ENCODE data around the gene ARAP2.
"Not testable (repeated sequence)": the region's sequence is repeated elsewhere in the genome, so short reads cannot be mapped to it uniquely, and the experiment has no call there.

Gene ARAP2

GRCh38 chr4:36183232-36183631, 61.1 kb downstream of the ARAP2 start:
- no peak for DNase-seq

- DNase-seq = not testable (repeated sequence)
Observed at GRCh38 chr4:36182315-36182714, 62.0 kb downstream of the ARAP2 start.

- no peak for DNase-seq
Observed at GRCh38 chr4:36180206-36180605, 64.1 kb downstream of the ARAP2 start.

GRCh38 chr4:36178484-36178883, 65.8 kb downstream of the ARAP2 start:
- DNase-seq = no peak

- DNase-seq = no peak
Observed at GRCh38 chr4:36177946-36178345, 66.4 kb downstream of the ARAP2 start.

GRCh38 chr4:36174570-36174969, 69.7 kb downstream of the ARAP2 start:
- no peak for DNase-seq

GRCh38 chr4:36173905-36174304, 70.4 kb downstream of the ARAP2 start:
- DNase-seq = no peak

- no peak for DNase-seq
Observed at GRCh38 chr4:36172656-36173055, 71.7 kb downstream of the ARAP2 start.

GRCh38 chr4:36168127-36168878, 76.0 kb downstream of the ARAP2 start:
- DNase-seq = no peak

GRCh38 chr4:36165631-36166005, 78.7 kb downstream of the ARAP2 start:
- DNase-seq = no peak

GRCh38 chr4:36164900-36165630, 79.2 kb downstream of the ARAP2 start:
- DNase-seq = no peak

GRCh38 chr4:36163198-36163597, 81.1 kb downstream of the ARAP2 start:
- DNase-seq = no peak

GRCh38 chr4:36159208-36159607, 85.1 kb downstream of the ARAP2 start:
- no peak for DNase-seq

- DNase-seq = no peak
Observed at GRCh38 chr4:36152735-36153134, 91.6 kb downstream of the ARAP2 start.

GRCh38 chr4:36142504-36142903, 101.8 kb downstream of the ARAP2 start:
- no peak for DNase-seq

- no peak for DNase-seq
Observed at GRCh38 chr4:36141186-36141585, 103.1 kb downstream of the ARAP2 start.

- DNase-seq = no peak
Observed at GRCh38 chr4:36140421-36140820, 103.9 kb downstream of the ARAP2 start.

GRCh38 chr4:36138220-36138619, 106.1 kb downstream of the ARAP2 start:
- no peak for DNase-seq

- no peak for DNase-seq
Observed at GRCh38 chr4:36137336-36137735, 107.0 kb downstream of the ARAP2 start.

GRCh38 chr4:36133658-36134057, 110.7 kb downstream of the ARAP2 start:
- no peak for DNase-seq

- no peak for DNase-seq
Observed at GRCh38 chr4:36133086-36133485, 111.2 kb downstream of the ARAP2 start.

- no peak for DNase-seq
Observed at GRCh38 chr4:36130641-36131040, 113.7 kb downstream of the ARAP2 start.

- no peak for DNase-seq
Observed at GRCh38 chr4:36128689-36129088, 115.6 kb downstream of the ARAP2 start.

- no peak for DNase-seq
Observed at GRCh38 chr4:36123906-36124305, 120.4 kb downstream of the ARAP2 start.

GRCh38 chr4:36115312-36115711, 129.0 kb downstream of the ARAP2 start:
- no peak for DNase-seq
